D721Med (cell line): ENCODE measurements around the gene ATP8A1.

Source experiments
- DNase-seq: peaks from one replicate; pipeline ENCODE4 v3.0.0; 2011; ENCODE audit warnings: low spot score; ENCODE audit not compliant: insufficient read length
- FAIRE-seq: peaks from 2 replicates; lab custom pipeline; 2011; peaks lifted over from hg19 to GRCh38; lab: Jason Lieb, UNC
- TF ChIP-seq, protein P1 (sequence below): IDR thresholded peaks from 2 replicates; pipeline ENCODE4 v1.5.1; 2012; ENCODE audit warnings: mild to moderate bottlenecking, control low read depth; ENCODE audit not compliant: insufficient read depth; ENCODE audit errors: missing control alignments

Gene ATP8A1

DNA sequence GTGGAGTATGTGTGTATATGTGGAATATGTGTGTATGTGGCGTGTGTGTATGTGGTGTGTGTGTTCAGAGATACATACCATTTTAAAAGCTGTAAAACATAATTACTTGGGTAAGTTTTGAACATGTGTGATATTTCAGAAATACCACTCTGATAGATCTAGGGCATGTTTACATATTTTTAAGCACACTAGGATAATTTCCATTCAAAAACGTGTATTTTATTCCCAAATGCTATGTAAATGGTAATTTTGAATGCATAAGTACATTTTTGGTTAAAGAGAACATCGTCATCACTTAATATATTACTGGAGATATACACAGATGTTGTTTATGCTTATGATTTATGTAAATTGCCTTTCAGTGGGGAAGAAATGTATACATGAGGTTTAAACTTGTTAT lies 294.3 kb downstream of the ATP8A1 start:
- DNase-seq (no peak), FAIRE-seq (no peak)
- TF ChIP-seq, protein P1, sequence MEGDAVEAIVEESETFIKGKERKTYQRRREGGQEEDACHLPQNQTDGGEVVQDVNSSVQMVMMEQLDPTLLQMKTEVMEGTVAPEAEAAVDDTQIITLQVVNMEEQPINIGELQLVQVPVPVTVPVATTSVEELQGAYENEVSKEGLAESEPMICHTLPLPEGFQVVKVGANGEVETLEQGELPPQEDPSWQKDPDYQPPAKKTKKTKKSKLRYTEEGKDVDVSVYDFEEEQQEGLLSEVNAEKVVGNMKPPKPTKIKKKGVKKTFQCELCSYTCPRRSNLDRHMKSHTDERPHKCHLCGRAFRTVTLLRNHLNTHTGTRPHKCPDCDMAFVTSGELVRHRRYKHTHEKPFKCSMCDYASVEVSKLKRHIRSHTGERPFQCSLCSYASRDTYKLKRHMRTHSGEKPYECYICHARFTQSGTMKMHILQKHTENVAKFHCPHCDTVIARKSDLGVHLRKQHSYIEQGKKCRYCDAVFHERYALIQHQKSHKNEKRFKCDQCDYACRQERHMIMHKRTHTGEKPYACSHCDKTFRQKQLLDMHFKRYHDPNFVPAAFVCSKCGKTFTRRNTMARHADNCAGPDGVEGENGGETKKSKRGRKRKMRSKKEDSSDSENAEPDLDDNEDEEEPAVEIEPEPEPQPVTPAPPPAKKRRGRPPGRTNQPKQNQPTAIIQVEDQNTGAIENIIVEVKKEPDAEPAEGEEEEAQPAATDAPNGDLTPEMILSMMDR: no peak

DNA sequence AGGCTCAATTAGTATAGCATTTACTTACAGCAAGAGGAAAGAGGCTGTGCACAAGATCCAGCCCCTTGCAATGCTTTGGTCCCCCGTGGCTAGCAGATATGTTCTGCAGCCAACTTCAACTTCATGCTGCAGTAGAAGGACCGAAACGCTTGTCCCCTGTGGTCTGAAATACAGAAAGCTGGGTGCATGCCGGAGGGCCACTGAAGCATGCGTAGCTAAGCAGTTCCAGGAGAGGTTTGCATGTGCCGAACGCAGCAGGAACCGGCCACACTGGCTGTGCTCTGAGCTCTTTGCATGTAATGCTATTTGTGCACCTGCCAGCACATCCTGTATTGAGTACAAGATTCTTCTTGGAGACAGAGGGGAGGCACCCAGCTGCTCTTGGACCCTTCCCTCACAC lies 295.4 kb downstream of the ATP8A1 start:
- FAIRE-seq: no peak
- TF ChIP-seq, protein P1: no peak
- DNase-seq: no peak

DNA sequence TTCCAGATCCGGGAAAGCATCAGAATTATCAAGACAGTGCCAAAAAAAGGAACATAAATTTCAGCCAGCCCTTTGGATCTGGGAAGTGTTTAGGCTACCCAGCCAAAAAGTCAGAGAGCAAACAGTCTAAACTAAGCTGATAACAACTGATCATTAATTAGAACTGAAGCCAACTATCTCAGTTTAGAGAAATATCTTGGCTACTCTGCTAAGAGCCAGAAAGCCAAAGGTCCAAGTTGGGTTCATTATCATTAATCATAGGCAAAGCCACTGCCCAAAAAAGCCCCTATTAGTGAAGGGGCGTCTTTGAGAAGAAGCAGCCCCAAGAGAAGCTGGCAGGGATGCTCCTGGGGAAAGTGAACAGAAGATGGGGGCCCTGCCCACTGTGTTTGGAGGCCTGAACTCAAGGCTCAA lies 296.6 kb downstream of the ATP8A1 start:
- no peak for FAIRE-seq
- TF ChIP-seq, protein P1: no peak
- no peak for DNase-seq

DNA sequence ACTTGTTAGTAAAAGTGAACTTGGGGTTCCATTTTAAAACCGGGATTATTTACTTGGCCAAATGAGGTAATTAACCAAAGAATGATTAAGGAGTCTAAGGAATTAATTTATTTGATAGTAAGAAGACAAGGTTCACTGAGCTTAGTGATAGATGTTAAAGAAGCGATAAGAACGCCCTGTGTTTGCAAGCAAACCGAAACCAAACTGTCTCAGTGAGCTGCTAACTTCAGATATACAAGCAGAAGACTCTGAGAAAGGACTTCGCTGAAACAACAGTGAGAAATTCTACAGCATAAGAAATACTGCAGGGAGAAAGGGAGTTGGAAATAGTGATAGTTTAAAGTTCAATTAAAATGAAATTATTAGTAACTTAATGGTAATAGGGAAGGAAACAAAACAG lies 297.2 kb downstream of the ATP8A1 start:
- DNase-seq (no peak), FAIRE-seq (no peak)
- TF ChIP-seq, protein P1: no peak
